VCaP (cell line): ENCODE data around the gene CD8B2.
A peak's percentile ranks its signal among the peaks of the same experiment; 100 is the strongest.
"Not testable (repeated sequence)": the region's sequence is repeated elsewhere in the genome, so short reads cannot be mapped to it uniquely, and the experiment has no call there.

Experiments used
- H3K27ac ChIP-seq: fragments of 450-650 bp; 2 replicates; pipeline ENCODE4 v1.5.1; 2017
- CTCF ChIP-seq: fragments of 450-650 bp; conservative IDR thresholded peaks from 2 replicates; pipeline ENCODE4 v1.5.1; 2017; ENCODE audit warnings: mild to moderate bottlenecking, moderate library complexity

The CD8B2 gene

GRCh38 chr2:106486551-106487385 lies at the start of gene CD8B2:
TSS of gene CD8B2 (plus strand) at chr2:106487364. CDS start at chr2:106487427, 63 bp downstream.
- peak within 1 kb of the TSS; percentile 21; the same call in 1 of the 2 replicates for H3K27ac ChIP-seq

- not testable (repeated sequence) for H3K27ac ChIP-seq
Measured at GRCh38 chr2:106461882-106462281, 25.3 kb upstream of the CD8B2 start.

GRCh38 chr2:106467516-106467915 lies 19.6 kb upstream of the CD8B2 start:
- H3K27ac ChIP-seq: not testable (repeated sequence)

More at GRCh38 chr2:106461882-106462281, 25.3 kb upstream of the CD8B2 start:
- TF ChIP-seq CTCF: peak; percentile 64

DNA sequence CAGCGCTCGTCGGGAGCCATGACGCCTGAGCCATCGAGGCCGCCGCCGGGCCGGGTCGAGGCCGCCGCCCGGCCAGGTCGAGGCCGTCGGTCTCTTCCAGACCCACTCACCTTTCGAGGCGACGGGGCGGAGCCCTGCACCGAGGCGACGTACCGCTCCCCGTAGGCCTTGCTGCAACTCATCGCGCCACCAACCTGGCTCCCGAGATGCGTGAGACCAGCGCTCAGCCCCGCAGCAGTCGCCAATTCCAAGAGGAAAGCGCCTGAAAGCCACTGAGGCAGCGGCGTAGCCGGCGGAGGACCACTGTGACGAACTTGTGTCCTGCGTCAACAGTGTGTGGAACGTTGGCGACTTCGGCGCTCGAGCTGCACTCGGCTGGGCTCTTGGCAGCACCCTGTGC lies 19.1 kb upstream of the CD8B2 start, which contains the start of gene RGPD3:
Gene RGPD3 (minus strand): TSS at position 307 of the 400 bp plus-strand sequence. CDS start 125 bp downstream, at position 182.
- not testable (repeated sequence) for H3K27ac ChIP-seq

GRCh38 chr2:106470658-106471057 lies 16.5 kb upstream of the CD8B2 start:
- not testable (repeated sequence) for H3K27ac ChIP-seq
- peak; percentile 32; the same call in 1 of the 2 replicates for TF ChIP-seq CTCF

GRCh38 chr2:106477647-106478046 lies 9.5 kb upstream of the CD8B2 start:
- H3K27ac ChIP-seq: not testable (repeated sequence)

DNA sequence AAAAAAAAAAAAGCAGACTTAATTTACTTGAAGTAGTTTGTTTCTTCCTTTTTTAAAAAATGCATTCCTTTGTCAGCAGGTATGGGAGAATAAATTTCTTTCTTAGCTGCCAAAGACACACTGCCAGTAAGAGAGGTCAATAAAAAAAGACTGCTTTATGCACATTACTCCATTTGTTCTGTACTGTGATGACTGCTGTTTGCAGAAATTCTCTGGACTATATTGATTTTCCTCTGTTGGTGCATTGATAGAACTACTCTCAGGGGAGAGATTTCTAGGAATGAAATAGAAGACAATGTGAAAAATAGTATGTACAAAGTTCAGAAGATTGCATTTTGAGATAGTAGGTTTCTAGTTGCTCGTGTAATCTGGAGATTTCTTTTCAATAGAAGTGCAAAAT lies 7.6 kb upstream of the CD8B2 start:
- not testable (repeated sequence) for H3K27ac ChIP-seq

DNA sequence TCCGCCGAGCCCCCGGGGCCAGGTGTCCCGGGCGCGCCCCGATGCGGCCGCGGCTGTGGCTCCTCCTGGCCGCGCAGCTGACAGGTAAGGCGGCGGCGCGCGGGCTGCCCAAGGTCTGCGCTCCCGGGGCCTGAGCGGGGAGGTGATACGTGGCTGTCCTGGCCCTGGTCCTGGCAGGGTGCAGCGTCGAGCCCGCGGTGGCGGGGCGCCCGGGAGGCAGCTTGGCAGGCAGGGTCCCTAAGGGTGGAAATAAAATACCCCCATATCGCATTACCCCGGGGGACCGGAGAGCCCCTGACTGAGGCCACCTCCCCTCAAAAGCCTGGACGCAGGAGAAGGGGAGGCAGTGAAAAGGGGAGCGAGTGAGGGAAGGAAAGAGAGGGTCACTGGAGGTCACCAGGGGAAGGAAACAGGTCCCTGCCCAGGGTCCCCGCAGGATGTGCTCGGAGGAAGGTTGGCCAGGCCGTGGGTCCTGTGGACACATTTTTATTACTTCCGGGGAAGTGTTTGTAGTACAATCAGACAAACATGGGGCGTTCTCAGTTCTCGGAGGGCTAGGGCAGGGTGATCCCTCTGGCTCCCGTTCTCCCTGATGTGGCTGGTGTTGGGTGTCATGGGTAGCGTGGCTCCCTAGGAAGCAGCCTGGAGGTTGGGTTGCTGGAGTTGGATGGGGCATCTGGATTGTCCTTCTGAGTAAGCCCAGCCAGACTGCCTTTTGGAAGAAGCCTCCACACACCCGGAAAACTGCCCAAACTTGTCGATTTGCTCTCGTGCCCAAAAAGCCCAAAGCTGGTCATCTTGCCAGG lies 425 bp downstream of the CD8B2 start:
- peak overlapping the region; percentile 21; the same call in 1 of the 2 replicates for H3K27ac ChIP-seq

GRCh38 chr2:106489701-106490100 lies 2.5 kb downstream of the CD8B2 start:
- H3K27ac ChIP-seq: not testable (repeated sequence)

DNA sequence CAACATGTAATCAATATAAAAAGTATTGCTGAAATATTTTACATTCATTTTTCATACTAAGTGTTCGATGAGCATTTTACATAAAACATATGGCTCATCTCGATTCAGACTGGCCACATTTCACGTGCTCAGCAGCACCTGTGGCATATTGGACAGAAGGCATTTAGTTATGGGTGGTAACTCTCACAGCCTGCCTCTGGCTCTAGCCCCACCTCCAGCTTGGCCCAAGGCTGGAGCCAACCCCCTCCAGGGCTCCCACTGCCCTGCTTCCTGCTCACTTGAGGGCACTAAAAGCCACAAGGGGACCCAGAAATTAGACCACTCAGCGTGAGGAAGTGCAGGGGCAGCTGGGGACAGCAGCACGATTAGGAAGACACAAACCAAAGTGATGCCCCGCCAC lies 5.2 kb downstream of the CD8B2 start:
- not testable (repeated sequence) for H3K27ac ChIP-seq

GRCh38 chr2:106492913-106493312 lies 5.7 kb downstream of the CD8B2 start:
- not testable (repeated sequence) for H3K27ac ChIP-seq

- H3K27ac ChIP-seq: not testable (repeated sequence)
Measured at GRCh38 chr2:106498549-106498948, 11.4 kb downstream of the CD8B2 start.

DNA sequence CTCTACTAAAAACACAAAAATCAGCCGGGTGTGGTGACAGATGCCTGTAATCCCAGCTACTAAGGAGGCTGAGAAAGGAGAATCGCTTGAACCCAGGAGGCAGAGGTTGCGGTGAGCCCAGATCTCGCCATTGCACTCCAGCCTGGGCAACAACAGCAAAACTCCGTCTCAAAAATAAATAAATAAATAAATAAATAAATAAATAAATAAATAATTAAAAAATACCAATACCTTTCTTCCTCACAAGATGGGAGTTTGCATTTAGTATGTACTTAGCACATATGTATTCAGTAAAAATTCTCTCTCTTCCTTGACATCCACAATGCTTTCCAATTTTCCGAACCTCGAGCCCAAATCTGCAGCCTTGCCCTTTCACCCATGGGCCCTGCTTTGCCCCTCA lies 13.2 kb downstream of the CD8B2 start:
- H3K27ac ChIP-seq: not testable (repeated sequence)

GRCh38 chr2:106502351-106502750 lies 15.2 kb downstream of the CD8B2 start:
- H3K27ac ChIP-seq: not testable (repeated sequence)

DNA sequence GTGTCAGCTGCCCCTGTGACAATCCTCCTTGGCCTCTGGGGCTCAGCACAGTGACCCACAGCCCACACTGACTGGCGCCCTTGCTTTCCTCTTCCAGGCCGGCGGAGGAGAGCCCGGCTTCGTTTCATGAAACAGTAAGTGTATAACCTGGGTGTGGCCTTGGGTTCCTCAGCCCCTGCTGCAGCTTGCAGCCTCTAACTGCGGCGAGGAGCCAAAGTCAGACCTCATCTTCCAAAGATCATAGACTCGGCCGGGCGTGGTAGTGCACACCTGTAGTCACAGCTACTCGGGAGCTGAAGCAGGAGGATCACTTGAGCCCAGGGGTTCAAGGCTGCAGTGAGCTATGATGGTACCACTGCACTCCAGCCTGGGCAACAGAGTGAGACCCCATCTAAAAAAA lies 17.0 kb downstream of the CD8B2 start:
- not testable (repeated sequence) for H3K27ac ChIP-seq

- not testable (repeated sequence) for H3K27ac ChIP-seq
Measured at GRCh38 chr2:106504787-106505186, 17.6 kb downstream of the CD8B2 start.

DNA sequence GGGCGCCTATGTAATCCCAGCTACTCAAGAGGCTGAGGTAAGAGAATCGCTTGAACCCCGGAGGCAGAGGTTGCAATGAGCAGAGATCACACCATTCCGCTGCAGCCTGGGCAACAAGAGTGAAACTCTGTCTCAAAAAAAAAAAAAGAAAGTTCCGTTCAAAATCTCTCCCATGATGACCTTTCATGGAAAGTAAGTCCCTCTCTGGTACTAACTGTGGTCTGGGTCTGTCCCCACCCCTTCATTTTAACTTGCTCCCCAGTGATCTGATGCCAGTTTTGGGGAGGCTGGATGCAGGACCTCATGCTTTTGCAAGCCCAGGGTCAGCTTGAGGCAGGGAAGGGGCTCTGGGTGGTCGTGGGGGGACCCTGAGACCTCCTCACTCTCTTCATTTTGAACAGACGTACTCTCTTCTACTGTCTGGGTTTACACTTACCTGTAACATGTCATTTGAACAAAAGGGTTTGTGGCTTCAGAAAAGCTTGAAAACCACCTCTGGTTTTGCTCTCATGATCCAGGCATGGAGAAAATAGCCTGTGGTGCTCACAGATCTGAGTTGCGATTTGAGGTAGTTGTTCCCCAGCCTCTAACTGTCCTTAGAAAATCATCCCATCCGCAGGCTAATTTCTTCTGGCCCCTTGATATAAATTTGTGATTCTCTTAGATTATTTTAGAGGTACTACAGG lies 19.0 kb downstream of the CD8B2 start:
- H3K27ac ChIP-seq: not testable (repeated sequence)

- H3K27ac ChIP-seq: not testable (repeated sequence)
Measured at GRCh38 chr2:106508660-106509373, 21.7 kb downstream of the CD8B2 start.
